ENCODE measurements around the gene CST7.

- no peak for TF ChIP-seq CTCF (IDR thresholded peaks at IDR 0.05; ENCODE audit: low read length)
- no peak for TF ChIP-seq EZH2 (optimal IDR thresholded peaks at IDR 0.05; ENCODE audit: low read depth, low read length)
- no peak for TF ChIP-seq EZH2phosphoT487 (IDR thresholded peaks at IDR 0.05; ENCODE audit: low read length)
Measured at GRCh38 chr20:24999568-24999967, 50.5 kb downstream of the CST7 start.
